GM12891 (cell line): Measurements from ENCODE around the gene CCDC40.

Source experiments
- POLR2A ChIP-seq: IDR thresholded peaks from 2 replicates; pipeline ENCODE4 v1.6.1; 2011; ENCODE audit warnings: low read depth, low read length, control low read depth
- POLR2AphosphoS5 ChIP-seq: IDR thresholded peaks from 2 replicates; pipeline ENCODE4 v1.6.1; 2011; ENCODE audit warnings: low read depth, low read length, control low read depth
- POU2F2 ChIP-seq: IDR thresholded peaks from 2 replicates; pipeline ENCODE4 v1.6.1; 2011; ENCODE audit warnings: low read depth, mild to moderate bottlenecking, control low read depth, low read length, moderate library complexity
- SPI1 ChIP-seq: IDR thresholded peaks from 2 replicates; pipeline ENCODE4 v1.6.1; 2011; ENCODE audit warnings: low read depth, low read length, control low read depth
- TAF1 ChIP-seq: IDR thresholded peaks from 2 replicates; pipeline ENCODE4 v1.6.1; 2011; ENCODE audit warnings: low read depth, low read length, control low read depth

GRCh38 chr17:80026359-80027042, 9.9 kb upstream of the CCDC40 start:
- TF ChIP-seq POLR2AphosphoS5: no peak
- no peak for TF ChIP-seq POLR2A
- no peak for TF ChIP-seq SPI1
- no peak for TF ChIP-seq POU2F2
- TF ChIP-seq TAF1: no peak
